Endothelial cell of umbilical vein (primary cell): ENCODE data around the gene PDS5B.

ENCODE experiments used
- EZH2 ChIP-seq: IDR thresholded peaks from 2 replicates; pipeline ENCODE4 v1.6.1; 2012; ENCODE audit warnings: borderline replicate concordance, low read depth, mild to moderate bottlenecking, moderate library complexity, low read length, inconsistent platforms; ENCODE audit not compliant: severe bottlenecking
- FOS ChIP-seq: IDR thresholded peaks from 2 replicates; pipeline ENCODE4 v1.6.1; 2011; ENCODE audit warnings: mild to moderate bottlenecking, low read length, moderate library complexity, borderline replicate concordance; ENCODE audit not compliant: insufficient read depth
- JUN ChIP-seq: IDR thresholded peaks from 2 replicates; pipeline ENCODE4 v1.6.1; 2011; ENCODE audit warnings: borderline replicate concordance, low read depth; ENCODE audit not compliant: insufficient read length, insufficient read depth
- POLR2A ChIP-seq: IDR thresholded peaks from 2 replicates; pipeline ENCODE4 v1.6.1; 2012; ENCODE audit warnings: low read depth, mild to moderate bottlenecking, control low read depth, low read length
- TF ChIP-seq, protein P1 (sequence below), 2 donors: IDR thresholded peaks; 1 replicate in 1 of 2; 2 replicates in 1 of 2; pipeline ENCODE4 v1.5.1; 2011; ENCODE audit warnings: low read length in 2 of 2, mild to moderate bottlenecking in 2 of 2, moderate library complexity in 2 of 2, control low read depth in 1 of 2, inconsistent platforms in 1 of 2, low read depth in 1 of 2; ENCODE audit not compliant: insufficient read depth in 1 of 2; ENCODE audit errors: extremely low read depth in 1 of 2

DNA sequence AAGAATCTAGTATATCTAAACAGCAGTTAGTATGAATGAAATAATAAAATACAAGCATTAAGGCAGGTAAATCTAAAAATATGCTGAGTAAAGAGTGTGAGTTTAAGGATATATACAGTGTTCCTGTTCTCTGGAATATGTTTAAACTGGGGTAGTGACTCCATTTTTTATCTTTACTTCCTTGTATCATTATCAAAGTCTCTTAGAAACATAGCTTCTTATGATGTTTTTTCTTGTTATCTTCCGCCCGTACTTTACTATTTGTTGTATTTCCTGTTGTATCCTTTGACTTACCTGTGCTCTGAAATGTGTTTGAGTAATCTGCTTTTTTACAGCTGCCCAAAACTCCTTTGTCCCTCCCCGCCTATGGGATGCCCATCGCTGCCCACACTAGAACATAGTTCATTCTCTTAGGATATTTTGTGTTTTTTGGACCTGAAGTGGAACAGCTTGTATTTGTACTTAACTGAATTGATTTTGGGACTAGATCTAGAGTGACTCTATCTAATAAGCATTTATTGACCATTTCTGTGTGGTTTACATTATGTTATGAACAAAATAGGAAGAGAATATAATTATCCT lies 80.8 kb downstream of the PDS5B start:
- TF ChIP-seq JUN = no peak
- no peak for TF ChIP-seq POLR2A
- TF ChIP-seq, protein P1, sequence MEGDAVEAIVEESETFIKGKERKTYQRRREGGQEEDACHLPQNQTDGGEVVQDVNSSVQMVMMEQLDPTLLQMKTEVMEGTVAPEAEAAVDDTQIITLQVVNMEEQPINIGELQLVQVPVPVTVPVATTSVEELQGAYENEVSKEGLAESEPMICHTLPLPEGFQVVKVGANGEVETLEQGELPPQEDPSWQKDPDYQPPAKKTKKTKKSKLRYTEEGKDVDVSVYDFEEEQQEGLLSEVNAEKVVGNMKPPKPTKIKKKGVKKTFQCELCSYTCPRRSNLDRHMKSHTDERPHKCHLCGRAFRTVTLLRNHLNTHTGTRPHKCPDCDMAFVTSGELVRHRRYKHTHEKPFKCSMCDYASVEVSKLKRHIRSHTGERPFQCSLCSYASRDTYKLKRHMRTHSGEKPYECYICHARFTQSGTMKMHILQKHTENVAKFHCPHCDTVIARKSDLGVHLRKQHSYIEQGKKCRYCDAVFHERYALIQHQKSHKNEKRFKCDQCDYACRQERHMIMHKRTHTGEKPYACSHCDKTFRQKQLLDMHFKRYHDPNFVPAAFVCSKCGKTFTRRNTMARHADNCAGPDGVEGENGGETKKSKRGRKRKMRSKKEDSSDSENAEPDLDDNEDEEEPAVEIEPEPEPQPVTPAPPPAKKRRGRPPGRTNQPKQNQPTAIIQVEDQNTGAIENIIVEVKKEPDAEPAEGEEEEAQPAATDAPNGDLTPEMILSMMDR (IDR thresholded peaks at IDR 0.05; ENCODE audit: extremely low read depth in 1 of 2, insufficient read depth in 1 of 2, low read depth in 1 of 2, low read length in 2 of 2) = no peak
- no peak for TF ChIP-seq EZH2
- no peak for TF ChIP-seq FOS
